IMR-90 (cell line): Measurements from ENCODE around the gene CAMTA1. TPM values are rescaled to one million over a fixed set of nuclear protein-coding genes. Genes with fewer than 3 reads are reported as not detected.
A peak's percentile ranks its signal among the peaks of the same experiment; 100 is the strongest.

Experiments
- ATAC-seq: fragments of 200-7000 bp; cut with Tn5 transposase; 2 replicates; pipeline ENCODE4 v1.9.1; 2020; ENCODE audit warnings: low read depth, mild to moderate bottlenecking, moderate library complexity
- BruUV-seq: library from RNA; stranded (reverse); fragments of 400-500 nt; replicated peaks from 2 replicates; lab custom pipeline; 2021; lab: Mats Ljungman, UMichigan
- CTCF ChIA-PET: fragments of 300-600 bp; formaldehyde crosslinking; extraction: SDS; loops from one replicate; lab custom pipeline; 2021; ENCODE audit warnings: antibody characterized with exemption; lab: Yijun Ruan, JAX
- POLR2A ChIA-PET: fragments of 300-600 bp; sonication (Branson Sonifier 250); formaldehyde crosslinking; loops from one replicate; lab custom pipeline; 2022; ENCODE audit warnings: antibody characterized with exemption; ENCODE audit not compliant: unreplicated experiment; lab: Charles Lee
- DNase-seq: peaks from one replicate; pipeline ENCODE4 v3.0.0; 2013
- H2AFZ ChIP-seq: replicated peaks from 2 replicates; pipeline ENCODE3; 2013; ENCODE audit warnings: low read length, mild to moderate bottlenecking; ENCODE audit not compliant: poor library complexity
- H2AK5ac ChIP-seq: 2 replicates; pipeline ENCODE4 v1.6.1; 2013; ENCODE audit warnings: low read depth, low read length, inconsistent platforms
- H2AK9ac ChIP-seq: replicated peaks from 2 replicates; pipeline ENCODE3; 2013; ENCODE audit warnings: mild to moderate bottlenecking, low read depth, low read length, moderate library complexity; ENCODE audit not compliant: poor library complexity
- H2BK120ac ChIP-seq: 2 replicates; pipeline ENCODE4 v1.6.1; 2013; ENCODE audit warnings: low read depth, low read length, inconsistent platforms
- H2BK15ac ChIP-seq: 3 replicates; pipeline ENCODE4 v1.6.1; 2013; ENCODE audit warnings: low read depth, low read length, inconsistent platforms
- H2BK20ac ChIP-seq: 2 replicates; pipeline ENCODE4 v1.6.1; 2013; ENCODE audit warnings: low read depth, mild to moderate bottlenecking, inconsistent platforms, low read length, moderate library complexity
- H2BK5ac ChIP-seq: 2 replicates; pipeline ENCODE4 v1.6.1; 2013; ENCODE audit warnings: mild to moderate bottlenecking, low read depth, low read length, inconsistent platforms; ENCODE audit not compliant: poor library complexity, severe bottlenecking
- H3K14ac ChIP-seq: replicated peaks from 2 replicates; pipeline ENCODE4 v1.6.1; 2013; ENCODE audit warnings: low read depth, low read length, inconsistent platforms
- H3K18ac ChIP-seq: 2 replicates; pipeline ENCODE4 v1.6.1; 2013; ENCODE audit warnings: low read depth, low read length, control low read depth
- H3K23ac ChIP-seq: 2 replicates; pipeline ENCODE4 v1.6.1; 2013; ENCODE audit warnings: low read depth, low read length, inconsistent platforms
- H3K27ac ChIP-seq: 2 replicates; pipeline ENCODE4 v1.5.1; 2013; ENCODE audit warnings: mild to moderate bottlenecking, control low read depth, low read length; ENCODE audit not compliant: insufficient read depth
- H3K27me3 ChIP-seq: 2 replicates; pipeline ENCODE4 v1.6.1; 2013; ENCODE audit warnings: low read length; ENCODE audit not compliant: control insufficient read depth, insufficient read depth
- H3K36me3 ChIP-seq: 2 replicates; pipeline ENCODE4 v1.6.1; 2013; ENCODE audit warnings: low read length, mixed read lengths; ENCODE audit not compliant: control insufficient read depth, insufficient read depth
- H3K4ac ChIP-seq: 2 replicates; pipeline ENCODE4 v1.6.1; 2013; ENCODE audit warnings: low read depth, low read length, inconsistent platforms
- H3K4me1 ChIP-seq: 2 replicates; pipeline ENCODE4 v1.6.1; 2013; ENCODE audit warnings: low read length, mixed read lengths; ENCODE audit not compliant: control insufficient read depth, insufficient read depth
- H3K4me2 ChIP-seq: 2 replicates; pipeline ENCODE4 v1.6.1; 2013; ENCODE audit warnings: low read depth, mild to moderate bottlenecking, control low read depth, low read length, moderate library complexity
- H3K4me3 ChIP-seq: 2 replicates; pipeline ENCODE4 v1.5.1; 2013; ENCODE audit warnings: low read depth, mild to moderate bottlenecking, control low read depth, low read length, moderate library complexity; ENCODE audit not compliant: insufficient read depth
- H3K56ac ChIP-seq: 2 replicates; pipeline ENCODE4 v1.6.1; 2013; ENCODE audit warnings: low read length, inconsistent platforms; ENCODE audit not compliant: insufficient read depth; ENCODE audit errors: extremely low read depth
- H3K79me1 ChIP-seq, 2 experiments: 2 replicates each; pipeline ENCODE4 v1.6.1; 2013; ENCODE audit warnings: low read length in 2 of 2, inconsistent platforms in 1 of 2, low read depth in 1 of 2
- H3K9ac ChIP-seq: 2 replicates; pipeline ENCODE4 v1.6.1; 2013; ENCODE audit warnings: low read depth, low read length, control low read depth
- H3K9me1 ChIP-seq: 2 replicates; pipeline ENCODE4 v1.6.1; 2013; ENCODE audit warnings: low read length, inconsistent platforms; ENCODE audit not compliant: insufficient read depth
- H3K9me3 ChIP-seq: 2 replicates; pipeline ENCODE4 v1.6.1; 2013; ENCODE audit warnings: low read length; ENCODE audit not compliant: control insufficient read depth, insufficient read depth
- H4K20me1 ChIP-seq: 2 replicates; pipeline ENCODE4 v1.6.1; 2013; ENCODE audit warnings: low read length, inconsistent platforms; ENCODE audit not compliant: insufficient read depth
- H4K5ac ChIP-seq: 2 replicates; pipeline ENCODE4 v1.6.1; 2013; ENCODE audit warnings: mild to moderate bottlenecking, low read depth, low read length, control low read depth
- H4K8ac ChIP-seq, 2 experiments: 2 replicates each; pipeline ENCODE4 v1.6.1; 2013; ENCODE audit warnings: low read depth in 2 of 2, low read length in 2 of 2, control low read depth in 1 of 2, inconsistent platforms in 1 of 2
- H4K91ac ChIP-seq: 2 replicates; pipeline ENCODE4 v1.6.1; 2013; ENCODE audit warnings: low read depth, low read length, inconsistent platforms; ENCODE audit not compliant: insufficient read depth
- BHLHE40 ChIP-seq: fragments of 150-350 bp; IDR thresholded peaks from 2 replicates; pipeline ENCODE4 v1.6.1; 2016; ENCODE audit warnings: mild to moderate bottlenecking, low read depth, low read length
- CEBPB ChIP-seq: IDR thresholded peaks from 2 replicates; pipeline ENCODE4 v1.6.1; 2012; ENCODE audit warnings: low read depth, low read length, improper control_type of control experiment
- CHD1 ChIP-seq: IDR thresholded peaks from 2 replicates; pipeline ENCODE4 v1.6.1; 2012; ENCODE audit warnings: low read depth, low read length, improper control_type of control experiment
- FOS ChIP-seq: fragments of 150-350 bp; IDR thresholded peaks from 2 replicates; pipeline ENCODE4 v1.6.1; 2016; ENCODE audit warnings: low read depth, low read length
- MAFK ChIP-seq: IDR thresholded peaks from 2 replicates; pipeline ENCODE4 v1.6.1; 2012; ENCODE audit warnings: low read depth, low read length, improper control_type of control experiment
- MAZ ChIP-seq: IDR thresholded peaks from 2 replicates; pipeline ENCODE4 v1.6.1; 2012; ENCODE audit warnings: low read depth, mild to moderate bottlenecking, low read length, improper control_type of control experiment, moderate library complexity, borderline replicate concordance
- MXI1 ChIP-seq: IDR thresholded peaks from 2 replicates; pipeline ENCODE4 v1.6.1; 2012; ENCODE audit warnings: low read depth, mild to moderate bottlenecking, low read length, moderate library complexity, borderline replicate concordance
- POLR2A ChIP-seq: IDR thresholded peaks from 2 replicates; pipeline ENCODE4 v1.6.1; 2012; ENCODE audit warnings: mild to moderate bottlenecking, low read depth, low read length
- RCOR1 ChIP-seq: IDR thresholded peaks from 2 replicates; pipeline ENCODE4 v1.6.1; 2012; ENCODE audit warnings: mild to moderate bottlenecking, low read length, improper control_type of control experiment; ENCODE audit not compliant: insufficient replicate concordance
- RFX5 ChIP-seq: IDR thresholded peaks from 2 replicates; pipeline ENCODE4 v1.8.0; 2012; ENCODE audit warnings: low read depth, mild to moderate bottlenecking, low read length, moderate library complexity
- WGBS, 2 experiments: methylation state at CpG; one replicate each; pipeline versions ENCODE4 v1.1.5 to v1.1.7; 2013; ENCODE audit warnings: missing lambda C conversion rate in 2 of 2; ENCODE audit not compliant: insufficient read length in 1 of 2; ENCODE audit errors: extremely low coverage in 2 of 2; 5-methylcytosine and 5-hydroxymethylcytosine counted together
- dilution Hi-C: fragments of 300-500 bp; cut with HindIII; formaldehyde crosslinking; loops from one replicate; pipeline ENCODE4 v1.14.3; 2018; ENCODE audit warnings: low sequenced_read_pairs; ENCODE audit not compliant: unreplicated experiment
- in situ Hi-C: fragments of 300-500 bp; cut with MboI; formaldehyde crosslinking; loops from 3 replicates; pipeline ENCODE4 v1.14.3; 2019; ENCODE audit warnings: low sequenced_read_pairs, inconsistent platforms, mixed read lengths
- intact Hi-C: fragments of 100-400 bp; cut with micrococcal nuclease; formaldehyde crosslinking; loops from 2 replicates; pipeline ENCODE4 v1.10.0; 2022
- polyA plus RNA-seq, 3 experiments: library from polyadenylated mRNA; depleted of rRNA; stranded (reverse); fragments of >200 nt; gene quantifications; 2 replicates each; pipeline ENCODE4 v1.2.3, GENCODE V29; 2012; ENCODE audit warnings: low replicate concordance in 1 of 3
- total RNA-seq: library from RNA; depleted of rRNA; stranded (reverse); fragments of >200 nt; gene quantifications from 2 replicates; pipeline ENCODE4 v1.2.3, GENCODE V29; 2012
- TF ChIP-seq, protein P1 (sequence below): fragments of 150-350 bp; IDR thresholded peaks from 2 replicates; pipeline ENCODE4 v1.6.1; 2016; ENCODE audit warnings: low read depth, mild to moderate bottlenecking, low read length, moderate library complexity, borderline replicate concordance
- TF ChIP-seq, protein P2 (sequence below): fragments of 150-350 bp; IDR thresholded peaks from 2 replicates; pipeline ENCODE4 v1.6.1; 2017; ENCODE audit warnings: mild to moderate bottlenecking, antibody characterized with exemption, low read length, low read depth

CAMTA1 gene
- total and polyA plus RNA-seq, 2 of the 4 experiments (the other 2 are of a cell fraction): 35.5 to 74.3 TPM

DNA sequence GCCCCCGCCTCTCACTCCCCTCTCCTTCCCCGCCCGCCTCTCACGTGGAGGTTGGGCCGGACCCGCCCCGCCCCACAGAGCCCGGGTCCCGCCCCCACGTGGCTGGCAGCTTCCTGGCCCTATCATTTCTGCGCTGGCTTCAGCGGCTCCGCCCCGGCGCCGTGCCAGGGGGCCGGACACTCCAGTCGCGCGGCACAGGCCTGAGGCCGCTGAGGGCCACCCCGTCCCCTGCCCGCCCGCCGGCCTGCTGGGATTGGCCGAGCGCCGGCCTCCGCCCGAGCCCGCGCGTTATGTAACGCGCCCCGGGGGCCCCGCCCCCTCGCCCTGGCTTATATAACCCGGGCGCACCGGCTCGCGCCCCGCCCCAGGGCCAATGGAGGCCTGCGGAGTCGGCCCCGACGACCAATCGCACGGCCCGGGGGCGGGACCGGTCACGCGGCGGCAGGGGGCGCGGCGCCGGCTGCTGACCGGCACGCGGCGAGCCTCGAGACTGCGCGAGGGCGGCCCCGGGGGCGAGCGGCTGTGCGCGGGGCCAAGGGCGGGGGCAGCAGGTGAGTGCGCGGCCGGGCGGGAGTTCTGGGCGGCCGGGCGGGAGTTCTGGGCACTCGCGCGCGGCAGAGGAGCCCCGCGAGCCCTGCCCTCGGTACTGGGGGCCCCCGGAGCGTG is 998.7 kb downstream of the CAMTA1 start, which contains the start of gene PER3:
Gene PER3, plus strand, starts transcription at position 466 of the 666 bp plus-strand sequence. CDS start 587 bp downstream, outside the sequence.
- ChIA-PET POLR2A (no interaction called here), CTCF (no interaction called here)
- no peaks in the 10 kb centered on the region for H4K20me1 ChIP-seq
- peaks cover 6 to 12% of the 10 kb centered on the region in 2 experiments; a peak in 3 of 4 replicates for H3K79me1 ChIP-seq
- H4K5ac ChIP-seq: no peak within 1 kb of the TSS
- H4K91ac ChIP-seq: peak within 1 kb of the TSS; percentile 57
- no peak within 1 kb of the TSS; the same call in 2 of the 3 replicates for H2BK15ac ChIP-seq
- peak within 1 kb of the TSS in 1 of 2 experiments; percentile 84; a peak in 1 of 4 replicates for H4K8ac ChIP-seq
- dilution Hi-C loops: no loop called here
- intact Hi-C loops: loop anchor here (5.0 kb wide), 1 partner anchor 118 kb away; no protein-coding TSS in a partner anchor
- H2AFZ ChIP-seq: peak within 1 kb of the TSS; percentile 92
- ATAC-seq: peak; percentile 97
- peak within 1 kb of the TSS; percentile 16 for H3K9ac ChIP-seq
- H3K36me3 ChIP-seq: peaks cover 17% of the 10 kb centered on the region
- BruUV-seq: no TSS peak
- H3K4ac ChIP-seq: peak within 1 kb of the TSS; percentile 20; the same call in 1 of the 2 replicates
- H3K4me1 ChIP-seq: 0 out of 2 replicates have a peak, but pooled peaks cover 4% of the 10 kb centered on the region
- peak within 1 kb of the TSS; percentile 19; the same call in 1 of the 2 replicates for H2BK120ac ChIP-seq
- H2BK5ac ChIP-seq: peak within 1 kb of the TSS; percentile 1
- no peak within 1 kb of the TSS; the same call in 1 of the 2 replicates for H3K18ac ChIP-seq
- peak within 1 kb of the TSS; percentile 81 for H2AK9ac ChIP-seq
- peak within 1 kb of the TSS; percentile 80 for H3K4me2 ChIP-seq
- DNase-seq: peak; percentile 95
- no peaks in the 10 kb centered on the region for H3K9me3 ChIP-seq
- peak within 1 kb of the TSS; percentile 27 for H3K27ac ChIP-seq
- TF ChIP-seq CEBPB (peak; percentile 60), RCOR1 (no peak), CHD1 (no peak), FOS (no peak), MAFK (no peak), POLR2A (no peak), RFX5 (peak; percentile 67; the same call in 1 of the 2 replicates), MXI1 (peak; percentile 71), MAZ (peak; percentile 95; the same call in 1 of the 2 replicates), BHLHE40 (peak; percentile 82)
- TF ChIP-seq, protein P1, sequence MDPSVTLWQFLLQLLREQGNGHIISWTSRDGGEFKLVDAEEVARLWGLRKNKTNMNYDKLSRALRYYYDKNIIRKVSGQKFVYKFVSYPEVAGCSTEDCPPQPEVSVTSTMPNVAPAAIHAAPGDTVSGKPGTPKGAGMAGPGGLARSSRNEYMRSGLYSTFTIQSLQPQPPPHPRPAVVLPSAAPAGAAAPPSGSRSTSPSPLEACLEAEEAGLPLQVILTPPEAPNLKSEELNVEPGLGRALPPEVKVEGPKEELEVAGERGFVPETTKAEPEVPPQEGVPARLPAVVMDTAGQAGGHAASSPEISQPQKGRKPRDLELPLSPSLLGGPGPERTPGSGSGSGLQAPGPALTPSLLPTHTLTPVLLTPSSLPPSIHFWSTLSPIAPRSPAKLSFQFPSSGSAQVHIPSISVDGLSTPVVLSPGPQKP: no peak
- TF ChIP-seq, protein P2, sequence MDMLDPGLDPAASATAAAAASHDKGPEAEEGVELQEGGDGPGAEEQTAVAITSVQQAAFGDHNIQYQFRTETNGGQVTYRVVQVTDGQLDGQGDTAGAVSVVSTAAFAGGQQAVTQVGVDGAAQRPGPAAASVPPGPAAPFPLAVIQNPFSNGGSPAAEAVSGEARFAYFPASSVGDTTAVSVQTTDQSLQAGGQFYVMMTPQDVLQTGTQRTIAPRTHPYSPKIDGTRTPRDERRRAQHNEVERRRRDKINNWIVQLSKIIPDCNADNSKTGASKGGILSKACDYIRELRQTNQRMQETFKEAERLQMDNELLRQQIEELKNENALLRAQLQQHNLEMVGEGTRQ: peak; percentile 72
- H2BK20ac ChIP-seq: 0 out of 2 replicates have a peak within 1 kb of the TSS, but pooled peaks have one; percentile 17
- H3K9me1 ChIP-seq: no peaks in the 10 kb centered on the region
- 1% methylated on average over 63 of the region's 90 CpGs; no CpG with 5 or more reads in 1 of the 2 experiments for WGBS, 2 experiments
- peak within 1 kb of the TSS; percentile 86 for H3K14ac ChIP-seq
- H3K4me3 ChIP-seq: peak within 1 kb of the TSS; percentile 53
- H3K56ac ChIP-seq: no peak within 1 kb of the TSS; the same call in 1 of the 2 replicates
- H3K27me3 ChIP-seq: no peaks in the 10 kb centered on the region
- no peak within 1 kb of the TSS for H3K23ac ChIP-seq
- in situ Hi-C loops: no loop called here
- peak within 1 kb of the TSS; percentile 49; the same call in 1 of the 2 replicates for H2AK5ac ChIP-seq
